Stimulated activated CD4-positive, alpha-beta T cell treated with anti-CD3 and anti-CD28 coated beads, TNF-alpha, amount 100 ng/mL, for 48 hours (primary cell): Measurements from ENCODE around the gene SCARF1.

Experiments used
- DNase-seq, 3 donors: peaks; one replicate each; pipeline ENCODE4 v3.0.0-alpha.2; 2020; ENCODE audit warnings: low read depth in 3 of 3

The SCARF1 gene

GRCh38 chr17:1629504-1630310 is 15.8 kb downstream of the SCARF1 start:
- peak; percentile 62 to 84 (median 70) for DNase-seq

GRCh38 chr17:1628856-1629503 is 16.6 kb downstream of the SCARF1 start:
- DNase-seq = peak; percentile 78 to 82 (median 81)

GRCh38 chr17:1627982-1628855 is 17.3 kb downstream of the SCARF1 start, which contains the start of gene SLC43A2:
Gene SLC43A2, minus strand, starts transcription at chr17:1628834. Its CDS starts 960 bp downstream, at chr17:1627874.
- peak; percentile 47 to 75 (median 52) for DNase-seq

- no peak for DNase-seq
Measured at GRCh38 chr17:1627182-1627981, 18.1 kb downstream of the SCARF1 start.

GRCh38 chr17:1626333-1626732 is 19.2 kb downstream of the SCARF1 start:
- DNase-seq = no peak

GRCh38 chr17:1625581-1625980 is 20.0 kb downstream of the SCARF1 start:
- DNase-seq = no peak

- DNase-seq = no peak
Measured at GRCh38 chr17:1625053-1625452, 20.5 kb downstream of the SCARF1 start.

- DNase-seq = no peak
Measured at GRCh38 chr17:1624650-1625049, 20.9 kb downstream of the SCARF1 start.

GRCh38 chr17:1623057-1623630 is 22.4 kb downstream of the SCARF1 start:
- DNase-seq = no peak

- no peak for DNase-seq
Measured at GRCh38 chr17:1621273-1621954, 24.1 kb downstream of the SCARF1 start.

GRCh38 chr17:1620486-1620885 is 25.0 kb downstream of the SCARF1 start:
- DNase-seq = no peak

- no peak for DNase-seq
Measured at GRCh38 chr17:1617620-1618174, 27.8 kb downstream of the SCARF1 start.

- no peak for DNase-seq
Measured at GRCh38 chr17:1616101-1616500, 29.4 kb downstream of the SCARF1 start.

GRCh38 chr17:1612400-1612799 is 33.1 kb downstream of the SCARF1 start:
- no peak for DNase-seq

- DNase-seq = no peak
Measured at GRCh38 chr17:1611715-1612114, 33.8 kb downstream of the SCARF1 start.

- no peak for DNase-seq
Measured at GRCh38 chr17:1608676-1609075, 36.9 kb downstream of the SCARF1 start.

GRCh38 chr17:1607971-1608320 is 37.6 kb downstream of the SCARF1 start:
- DNase-seq = peak in 1 of 3 donors; percentile 13

GRCh38 chr17:1606352-1606985 is 39.1 kb downstream of the SCARF1 start:
- peak in 1 of 3 donors; percentile 21 for DNase-seq

- DNase-seq = no peak
Measured at GRCh38 chr17:1605681-1606351, 39.7 kb downstream of the SCARF1 start.
